T-helper 2 cell treated with Interferon-gamma antibody and Interleukin-4, amounts not matched to agents 5 μg/mL and 100 μg/mL, for 36 hours (primary cell): Measurements from ENCODE around the gene CELSR2.
"Not testable (repeated sequence)": the region's sequence is repeated elsewhere in the genome, so short reads cannot be mapped to it uniquely, and the experiment has no call there.

ENCODE experiments used
- DNase-seq: peaks from one replicate; pipeline ENCODE4 v3.0.0; 2021; ENCODE audit warnings: low spot score
- H3K27ac Mint-ChIP-seq: one replicate; pipeline ENCODE4 v1.8.0; 2021; ENCODE audit warnings: mild to moderate bottlenecking, mixed read lengths
- H3K27me3 Mint-ChIP-seq: one replicate; pipeline ENCODE4 v1.8.0; 2021; ENCODE audit warnings: low read depth, mixed read lengths
- H3K36me3 Mint-ChIP-seq: one replicate; pipeline ENCODE4 v1.8.0; 2021; ENCODE audit warnings: low read depth, mixed read lengths
- H3K4me1 Mint-ChIP-seq: one replicate; pipeline ENCODE4 v1.8.0; 2021; ENCODE audit warnings: low read depth, mixed read lengths
- H3K4me3 Mint-ChIP-seq: one replicate; pipeline ENCODE4 v1.8.0; 2022; ENCODE audit warnings: mild to moderate bottlenecking, moderate library complexity, mixed read lengths
- H3K9me3 Mint-ChIP-seq: one replicate; pipeline ENCODE4 v1.8.0; 2021; ENCODE audit warnings: mixed read lengths

The CELSR2 gene

DNA sequence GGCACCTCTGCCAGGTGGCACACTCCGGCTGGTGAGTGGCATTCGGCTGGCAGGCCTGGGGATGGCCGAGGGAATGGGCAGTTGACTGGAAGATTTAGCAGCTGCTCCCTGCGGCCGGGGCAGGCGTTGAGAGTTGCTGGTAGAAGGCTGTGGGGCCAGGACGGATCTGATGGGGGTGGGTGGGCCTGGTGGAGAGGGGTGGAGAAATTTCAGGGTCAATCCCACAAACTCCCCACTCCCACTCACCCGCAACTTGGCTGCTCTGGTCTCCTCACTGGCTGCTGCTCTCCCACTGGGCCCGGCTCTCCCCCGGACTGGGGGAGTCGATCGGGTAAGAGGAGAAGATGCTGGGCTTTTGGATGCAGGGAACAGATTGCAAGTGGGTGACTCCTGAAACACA is 31.5 kb downstream of the CELSR2 start:
- peak overlapping the region; percentile 12 for H3K4me3 Mint-ChIP-seq
- DNase-seq: no peak
- H3K27me3 Mint-ChIP-seq: no peaks in the 10 kb centered on the region
- H3K9me3 Mint-ChIP-seq: no peaks in the 10 kb centered on the region
- no peak overlapping the region for H3K27ac Mint-ChIP-seq
- peaks cover 15% of the 10 kb centered on the region for H3K36me3 Mint-ChIP-seq
- peaks cover 30% of the 10 kb centered on the region for H3K4me1 Mint-ChIP-seq

- peaks cover 15% of the 10 kb centered on the region for H3K36me3 Mint-ChIP-seq
- H3K4me3 Mint-ChIP-seq: peak overlapping the region; percentile 100
- H3K4me1 Mint-ChIP-seq: peaks cover 30% of the 10 kb centered on the region
- H3K27ac Mint-ChIP-seq: peak overlapping the region; percentile 10
- H3K9me3 Mint-ChIP-seq: no peaks in the 10 kb centered on the region
- DNase-seq: no peak
- peaks cover 2% of the 10 kb centered on the region for H3K27me3 Mint-ChIP-seq
Measured at GRCh38 chr1:109281680-109282496, 32.5 kb downstream of the CELSR2 start.

DNA sequence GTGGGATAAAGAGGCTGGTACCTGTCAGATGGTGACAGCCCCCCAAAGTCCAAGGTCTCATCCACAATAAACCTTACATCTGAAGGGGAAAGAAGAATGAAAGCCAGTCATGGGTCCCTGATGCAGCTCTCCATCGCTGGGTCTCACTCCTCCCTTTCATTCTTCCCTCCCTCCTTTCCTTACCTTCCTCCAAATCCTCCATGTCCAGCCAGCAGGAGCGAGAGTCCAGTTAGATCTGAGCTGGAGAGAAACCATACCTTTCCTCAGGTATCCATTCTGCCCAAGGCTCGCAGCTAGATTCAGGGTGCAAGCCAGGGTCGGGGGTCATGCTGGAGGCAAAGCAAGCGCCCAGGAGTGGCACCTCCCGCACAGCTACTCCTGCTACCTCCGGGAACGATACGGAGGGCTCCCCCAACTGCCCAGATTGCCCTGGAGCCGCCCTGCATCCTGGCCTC is 33.2 kb downstream of the CELSR2 start:
- H3K27me3 Mint-ChIP-seq: peaks cover 2% of the 10 kb centered on the region
- no peak for DNase-seq
- peak overlapping the region; percentile 86 for H3K27ac Mint-ChIP-seq
- no peaks in the 10 kb centered on the region for H3K9me3 Mint-ChIP-seq
- H3K4me1 Mint-ChIP-seq: peaks cover 27% of the 10 kb centered on the region
- H3K4me3 Mint-ChIP-seq: peak overlapping the region; percentile 100
- H3K36me3 Mint-ChIP-seq: peaks cover 15% of the 10 kb centered on the region

GRCh38 chr1:109282952-109283747 is 33.8 kb downstream of the CELSR2 start, which contains the start of gene PSRC1:
Gene PSRC1, minus strand, starts transcription at chr1:109283145.
- Mint-ChIP-seq H3K27me3 (peaks cover 4% of the 10 kb centered on the region), H3K4me3 (peak within 1 kb of the TSS; percentile 100), H3K4me1 (peaks cover 27% of the 10 kb centered on the region), H3K9me3 (no peaks in the 10 kb centered on the region), H3K27ac (peak within 1 kb of the TSS; percentile 86), H3K36me3 (peaks cover 15% of the 10 kb centered on the region)
- peak; percentile 89 for DNase-seq

DNA sequence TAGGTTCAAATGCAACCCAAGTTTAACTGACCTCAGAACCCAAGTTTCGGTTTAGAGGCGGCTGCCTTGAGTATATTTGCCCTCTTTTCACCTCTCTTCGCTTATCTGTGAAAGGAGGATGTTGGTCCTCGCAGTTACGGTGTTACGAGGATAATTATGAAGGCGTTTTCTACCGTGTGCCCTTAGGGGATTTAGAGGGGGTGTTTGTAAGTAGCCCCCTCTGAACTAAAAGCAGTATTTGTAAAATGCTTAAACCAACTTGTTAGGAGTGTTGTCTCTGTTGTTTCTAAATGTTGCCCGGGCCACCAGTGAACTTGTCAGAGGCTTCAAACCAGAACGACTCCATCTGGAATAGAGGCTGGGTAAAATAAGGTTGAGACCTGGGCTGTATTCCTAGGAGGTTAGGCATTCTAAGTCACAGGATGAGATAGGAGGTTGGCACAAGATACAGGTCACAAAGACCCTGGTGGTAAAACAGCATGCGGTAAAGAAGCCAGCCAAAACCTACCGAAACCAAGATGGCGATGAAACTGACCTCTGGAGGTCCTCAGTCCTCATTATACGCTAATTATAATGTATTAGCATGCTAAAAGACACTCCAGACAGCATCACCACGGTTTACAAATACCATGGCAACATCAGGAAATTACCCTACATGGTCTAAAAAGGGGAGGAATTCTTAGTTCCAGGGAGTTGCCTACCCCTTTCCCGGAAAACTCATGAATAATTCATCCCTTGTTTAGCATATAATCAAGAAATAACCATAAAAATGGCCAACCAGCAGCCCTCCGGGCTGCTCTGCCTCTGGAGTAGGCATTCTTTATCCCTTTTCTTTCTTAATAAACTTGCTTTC is 34.6 kb downstream of the CELSR2 start:
- no peak for DNase-seq
- peaks cover 27% of the 10 kb centered on the region for H3K4me1 Mint-ChIP-seq

GRCh38 chr1:109286762-109287161 is 37.4 kb downstream of the CELSR2 start:
- H3K27me3 Mint-ChIP-seq: peaks cover 11% of the 10 kb centered on the region
- H3K4me3 Mint-ChIP-seq, H3K27ac Mint-ChIP-seq, H3K9me3 Mint-ChIP-seq, H3K36me3 Mint-ChIP-seq, DNase-seq: not testable (repeated sequence)
- H3K4me1 Mint-ChIP-seq: peaks cover 16% of the 10 kb centered on the region

More for the DNA sequence above, 34.6 kb downstream of the CELSR2 start:
- Mint-ChIP-seq H3K36me3 (peaks cover 12% of the 10 kb centered on the region), H3K4me3 (peak overlapping the region; percentile 100), H3K9me3 (no peaks in the 10 kb centered on the region), H3K27ac (peak overlapping the region; percentile 86), H3K27me3 (peaks cover 10% of the 10 kb centered on the region)

- Mint-ChIP-seq H3K36me3 (no peaks in the 10 kb centered on the region), H3K27me3 (peaks cover 30% of the 10 kb centered on the region), H3K4me1 (no peaks in the 10 kb centered on the region), H3K9me3 (no peaks in the 10 kb centered on the region), H3K27ac (no peak overlapping the region), H3K4me3 (no peak overlapping the region)
- no peak for DNase-seq
Measured at GRCh38 chr1:109290137-109290536, 40.8 kb downstream of the CELSR2 start.

DNA sequence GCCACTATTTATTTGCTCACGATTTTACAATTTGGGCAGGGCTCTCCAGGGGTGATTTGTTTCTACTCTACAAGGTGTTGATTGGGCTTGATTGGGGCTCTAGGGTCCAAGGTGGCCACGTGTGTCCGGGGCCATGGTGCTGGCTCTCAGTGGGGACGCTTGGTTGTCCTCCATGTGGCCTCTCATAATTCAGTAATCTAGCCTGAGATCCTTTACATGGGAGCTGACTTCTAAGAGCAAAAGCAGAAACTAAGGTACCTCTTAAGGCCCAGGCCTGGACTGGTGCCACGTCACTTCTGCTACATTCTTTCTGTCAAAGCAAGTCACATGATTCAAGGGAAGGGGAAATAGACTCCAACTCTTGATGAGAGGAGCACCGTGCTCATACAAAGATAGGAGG is 41.7 kb downstream of the CELSR2 start:
- H3K27me3 Mint-ChIP-seq: peaks cover 37% of the 10 kb centered on the region
- no peaks in the 10 kb centered on the region for H3K9me3 Mint-ChIP-seq
- H3K27ac Mint-ChIP-seq: no peak overlapping the region
- peaks cover 2% of the 10 kb centered on the region for H3K4me1 Mint-ChIP-seq
- no peaks in the 10 kb centered on the region for H3K36me3 Mint-ChIP-seq
- no peak for DNase-seq
- no peak overlapping the region for H3K4me3 Mint-ChIP-seq

DNA sequence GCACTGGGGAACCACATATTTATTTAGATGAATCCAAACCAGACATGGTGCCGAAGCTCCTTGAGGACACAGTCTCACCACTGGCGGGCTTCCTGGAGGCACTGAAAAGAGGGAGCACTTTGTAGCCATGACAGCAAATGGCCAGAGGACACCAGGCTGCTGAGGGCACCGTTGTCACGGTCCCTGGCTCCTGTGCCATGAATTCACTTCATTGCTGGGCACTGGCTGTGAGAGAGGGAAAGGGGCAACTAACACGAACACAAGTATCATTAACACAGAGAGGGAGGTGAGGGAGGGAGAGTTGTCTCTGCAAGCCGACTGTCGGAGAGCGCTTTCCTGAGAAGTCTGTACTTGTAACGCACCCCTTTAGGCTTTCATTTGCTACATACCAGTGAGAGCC is 43.0 kb downstream of the CELSR2 start:
- H3K4me1 Mint-ChIP-seq: peaks cover 2% of the 10 kb centered on the region

DNA sequence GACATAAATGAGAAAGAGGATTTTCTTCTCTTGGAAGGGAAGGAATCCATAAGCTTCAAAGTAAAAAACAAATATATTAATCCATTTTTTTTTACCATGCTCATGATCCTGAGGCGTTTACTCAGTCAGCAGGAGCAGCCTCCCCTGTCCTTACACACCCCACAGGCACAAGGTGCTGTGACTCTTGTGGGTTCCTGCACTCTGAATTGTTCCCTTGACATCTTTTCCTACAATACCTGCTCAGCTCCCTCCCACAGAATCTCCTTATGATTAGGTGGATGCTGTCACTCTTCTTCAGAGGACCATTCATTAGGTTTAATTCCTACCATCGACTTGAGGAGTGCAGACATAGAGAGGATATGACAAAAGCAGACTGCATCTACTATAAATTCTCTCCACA is 43.7 kb downstream of the CELSR2 start:
- Mint-ChIP-seq H3K36me3 (no peaks in the 10 kb centered on the region), H3K4me3 (no peak overlapping the region), H3K4me1 (peaks cover 2% of the 10 kb centered on the region), H3K27ac (no peak overlapping the region), H3K9me3 (no peaks in the 10 kb centered on the region), H3K27me3 (peaks cover 34% of the 10 kb centered on the region)
- DNase-seq: no peak

More for the DNA sequence above, 43.0 kb downstream of the CELSR2 start:
- Mint-ChIP-seq H3K27ac (no peak overlapping the region), H3K36me3 (no peaks in the 10 kb centered on the region), H3K4me3 (no peak overlapping the region), H3K27me3 (peaks cover 34% of the 10 kb centered on the region), H3K9me3 (no peaks in the 10 kb centered on the region)
- no peak for DNase-seq

DNA sequence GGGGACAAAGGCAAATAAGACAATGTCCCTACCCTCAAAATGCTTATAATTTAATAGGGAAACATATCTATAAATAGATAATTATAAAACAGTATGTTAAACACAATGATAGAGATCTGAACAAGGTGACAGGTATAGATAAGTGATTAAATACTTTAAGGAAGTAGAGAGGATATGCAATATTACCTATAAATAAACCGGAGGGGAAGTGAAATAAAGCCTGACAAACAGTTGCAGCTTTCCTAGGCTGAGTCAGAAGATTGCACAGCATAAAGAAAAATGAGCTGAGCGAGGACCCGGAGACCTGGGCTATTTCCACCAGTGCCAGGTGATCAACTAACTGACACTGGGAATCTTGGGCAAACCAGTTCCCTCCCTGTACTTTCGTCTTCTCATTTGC is 45.1 kb downstream of the CELSR2 start:
- DNase-seq: no peak
- Mint-ChIP-seq H3K4me3 (no peak overlapping the region), H3K9me3 (no peaks in the 10 kb centered on the region), H3K4me1 (peaks cover 5% of the 10 kb centered on the region), H3K27ac (no peak overlapping the region), H3K36me3 (no peaks in the 10 kb centered on the region), H3K27me3 (peaks cover 28% of the 10 kb centered on the region)

- no peak for DNase-seq
- Mint-ChIP-seq H3K27me3 (peaks cover 34% of the 10 kb centered on the region), H3K4me3 (no peak overlapping the region), H3K27ac (no peak overlapping the region), H3K4me1 (peaks cover 5% of the 10 kb centered on the region), H3K36me3 (no peaks in the 10 kb centered on the region), H3K9me3 (no peaks in the 10 kb centered on the region)
Measured at GRCh38 chr1:109295712-109296415, 46.5 kb downstream of the CELSR2 start.

DNA sequence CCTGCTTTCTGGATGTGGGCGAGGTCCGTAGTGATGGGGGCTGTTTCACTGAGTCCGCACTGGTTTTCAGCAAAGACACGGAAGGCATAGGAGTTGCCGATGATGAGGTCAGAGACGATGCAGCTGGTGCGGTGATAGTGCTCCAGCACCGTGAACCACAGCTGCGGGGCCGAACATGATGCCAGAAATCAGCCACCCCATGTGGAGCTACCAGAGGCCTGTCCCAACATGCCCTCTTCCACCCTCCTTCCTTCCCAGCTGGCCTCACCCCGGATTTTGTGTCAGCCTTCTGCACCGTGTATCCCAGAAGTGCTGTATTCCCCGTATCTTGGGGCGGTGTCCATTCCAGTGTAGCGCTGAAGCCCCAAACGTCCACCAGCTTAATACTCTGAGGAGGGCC is 47.4 kb downstream of the CELSR2 start:
- H3K9me3 Mint-ChIP-seq: no peaks in the 10 kb centered on the region
- H3K4me3 Mint-ChIP-seq: no peak overlapping the region
- peaks cover 5% of the 10 kb centered on the region for H3K4me1 Mint-ChIP-seq
- H3K36me3 Mint-ChIP-seq: no peaks in the 10 kb centered on the region
- no peak overlapping the region for H3K27ac Mint-ChIP-seq
- DNase-seq: no peak
- H3K27me3 Mint-ChIP-seq: peaks cover 33% of the 10 kb centered on the region
